PC-9 (cell line): ENCODE data around the gene OR2A1. TPM values are rescaled to one million over a fixed set of nuclear protein-coding genes. Genes with fewer than 3 reads are reported as not detected.
"Not testable (repeated sequence)": the region's sequence is repeated elsewhere in the genome, so short reads cannot be mapped to it uniquely, and the experiment has no call there.

Experiments used
- BruUV-seq: library from RNA; stranded (reverse); fragments of 400-500 nt; replicated peaks from 2 replicates; lab custom pipeline; 2021; lab: Mats Ljungman, UMichigan
- CTCF ChIA-PET: fragments of 300-600 bp; sonication (Branson Sonifier 250); formaldehyde crosslinking; loops from one replicate; lab custom pipeline; 2022; ENCODE audit warnings: antibody characterized with exemption; lab: Charles Lee
- POLR2A ChIA-PET: fragments of 300-600 bp; sonication (Branson Sonifier 250); formaldehyde crosslinking; loops from one replicate; lab custom pipeline; 2022; ENCODE audit warnings: antibody characterized with exemption; ENCODE audit not compliant: unreplicated experiment; lab: Charles Lee
- DNase-seq, 2 experiments: peaks; one replicate each; pipeline versions ENCODE4 v3.0.0 to v3.0.0-alpha.2; 2015 to 2022; ENCODE audit warnings: mixed read lengths in 1 of 2
- H2AFZ ChIP-seq: fragments of 200-600 bp; sonication (generic); 2 replicates; pipeline ENCODE4 v1.8.1; 2017; ENCODE audit warnings: antibody characterized with exemption
- H3F3A ChIP-seq: fragments of 200-600 bp; sonication (generic); 2 replicates; pipeline ENCODE4 v1.8.1; 2017; ENCODE audit warnings: antibody characterized with exemption, mild to moderate bottlenecking, low read depth; ENCODE audit not compliant: insufficient read depth
- H3K27ac ChIP-seq: fragments of 200-600 bp; sonication (generic); 2 replicates; pipeline ENCODE4 v1.6.1; 2016; ENCODE audit warnings: mixed run types
- H3K27me3 ChIP-seq: fragments of 200-600 bp; sonication (generic); 2 replicates; pipeline ENCODE4 v1.6.1; 2016; ENCODE audit warnings: low read depth, mixed run types; ENCODE audit not compliant: insufficient read depth
- H3K36me3 ChIP-seq: fragments of 200-600 bp; sonication (generic); 2 replicates; pipeline ENCODE4 v1.6.1; 2016; ENCODE audit warnings: low read depth, mixed run types
- H3K4me1 ChIP-seq: fragments of 200-600 bp; sonication (generic); replicated peaks from 2 replicates; pipeline ENCODE4 v1.6.1; 2016; ENCODE audit warnings: mixed run types; ENCODE audit not compliant: insufficient read depth
- H3K4me2 ChIP-seq: fragments of 200-600 bp; sonication (generic); 2 replicates; pipeline ENCODE4 v1.6.1; 2017; ENCODE audit warnings: mixed run types
- H3K4me3 ChIP-seq: fragments of 200-600 bp; sonication (generic); 2 replicates; pipeline ENCODE4 v1.6.1; 2016; ENCODE audit warnings: mixed run types
- H3K79me2 ChIP-seq: fragments of 200-600 bp; sonication (generic); 2 replicates; pipeline ENCODE4 v1.6.1; 2017; ENCODE audit warnings: low read depth, mixed run types
- H3K9me2 ChIP-seq: fragments of 200-600 bp; sonication (generic); 2 replicates; pipeline ENCODE4 v1.8.1; 2017; ENCODE audit warnings: mild to moderate bottlenecking; ENCODE audit not compliant: insufficient read depth
- H3K9me3 ChIP-seq: fragments of 200-600 bp; sonication (generic); 2 replicates; pipeline ENCODE4 v1.8.1; 2016; ENCODE audit warnings: low read depth; ENCODE audit not compliant: insufficient read depth
- H4K20me1 ChIP-seq: fragments of 200-600 bp; sonication (generic); 2 replicates; pipeline ENCODE4 v1.8.1; 2017; ENCODE audit not compliant: insufficient read depth
- intact Hi-C: fragments of 100-400 bp; cut with micrococcal nuclease; formaldehyde crosslinking; loops from one replicate; pipeline ENCODE4 v1.10.0; 2022; ENCODE audit not compliant: unreplicated experiment
- total RNA-seq: library from RNA; stranded (reverse); gene quantifications from 2 replicates; pipeline ENCODE4 v1.2.3, GENCODE V29; 2021

Gene OR2A1
- total RNA-seq, 1 experiment from 2014 or later: not detected

DNA sequence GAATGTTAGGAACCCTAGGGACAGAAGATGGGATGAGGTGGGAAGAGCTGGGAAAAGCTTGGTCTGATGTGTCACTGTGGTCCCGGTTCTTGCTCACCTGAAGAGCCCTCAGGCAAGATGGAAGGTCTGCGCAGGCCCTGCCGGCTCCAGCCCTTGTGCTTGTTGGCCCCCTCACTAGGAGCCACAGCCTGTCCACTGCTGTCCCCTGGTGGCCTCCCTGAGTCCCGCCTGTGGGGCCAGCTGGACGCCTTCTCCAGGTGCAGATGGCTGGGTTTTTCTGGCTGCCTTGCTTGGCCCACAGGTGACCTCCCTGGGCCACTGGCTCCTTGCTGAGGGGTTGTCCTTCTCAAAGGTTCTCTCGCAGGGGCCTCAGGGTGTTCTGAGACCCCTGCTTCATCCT lies 28.5 kb upstream of the OR2A1 start:
- H3K4me2 ChIP-seq, POLR2A ChIA-PET, H3K36me3 ChIP-seq, DNase-seq, BruUV-seq, CTCF ChIA-PET, H4K20me1 ChIP-seq, H3K4me1 ChIP-seq, H2AFZ ChIP-seq, H3F3A ChIP-seq, H3K9me3 ChIP-seq, H3K27ac ChIP-seq, H3K27me3 ChIP-seq, H3K79me2 ChIP-seq, intact Hi-C loops, H3K4me3 ChIP-seq, H3K9me2 ChIP-seq: not testable (repeated sequence)

GRCh38 chr7:144287171-144287784 lies 24.9 kb upstream of the OR2A1 start:
- H3K4me1 ChIP-seq, DNase-seq, H3K27me3 ChIP-seq, H3K4me2 ChIP-seq, H3K79me2 ChIP-seq, H3K36me3 ChIP-seq, H2AFZ ChIP-seq, H3F3A ChIP-seq, intact Hi-C loops, CTCF ChIA-PET, BruUV-seq, H3K9me3 ChIP-seq, H3K9me2 ChIP-seq, H3K27ac ChIP-seq, H4K20me1 ChIP-seq, POLR2A ChIA-PET, H3K4me3 ChIP-seq: not testable (repeated sequence)

DNA sequence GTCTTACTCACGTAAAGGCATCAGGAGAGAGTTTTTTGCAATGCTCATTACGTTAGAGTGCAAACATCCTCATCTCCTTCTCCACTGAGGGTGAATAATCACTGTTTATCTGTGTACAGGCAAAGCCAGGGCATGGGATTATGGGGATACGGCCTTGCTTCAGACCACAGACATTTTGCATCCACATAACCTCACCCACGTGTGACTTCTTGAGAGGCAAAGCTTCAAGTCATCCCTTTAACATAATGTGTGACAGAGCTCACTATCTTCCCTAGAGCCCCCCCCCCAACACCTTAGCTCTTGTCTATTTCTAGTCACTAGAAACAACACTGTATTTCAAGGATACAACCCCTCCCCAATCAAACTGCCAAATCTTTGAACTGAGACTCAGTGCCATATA lies 20.6 kb upstream of the OR2A1 start:
- POLR2A ChIA-PET, H3K4me1 ChIP-seq, H3K36me3 ChIP-seq, H3K79me2 ChIP-seq, H3K27me3 ChIP-seq, intact Hi-C loops, H4K20me1 ChIP-seq, H3K4me3 ChIP-seq, H3F3A ChIP-seq, CTCF ChIA-PET, H3K9me3 ChIP-seq, H3K4me2 ChIP-seq, H3K9me2 ChIP-seq, H3K27ac ChIP-seq, H2AFZ ChIP-seq, BruUV-seq, DNase-seq: not testable (repeated sequence)

DNA sequence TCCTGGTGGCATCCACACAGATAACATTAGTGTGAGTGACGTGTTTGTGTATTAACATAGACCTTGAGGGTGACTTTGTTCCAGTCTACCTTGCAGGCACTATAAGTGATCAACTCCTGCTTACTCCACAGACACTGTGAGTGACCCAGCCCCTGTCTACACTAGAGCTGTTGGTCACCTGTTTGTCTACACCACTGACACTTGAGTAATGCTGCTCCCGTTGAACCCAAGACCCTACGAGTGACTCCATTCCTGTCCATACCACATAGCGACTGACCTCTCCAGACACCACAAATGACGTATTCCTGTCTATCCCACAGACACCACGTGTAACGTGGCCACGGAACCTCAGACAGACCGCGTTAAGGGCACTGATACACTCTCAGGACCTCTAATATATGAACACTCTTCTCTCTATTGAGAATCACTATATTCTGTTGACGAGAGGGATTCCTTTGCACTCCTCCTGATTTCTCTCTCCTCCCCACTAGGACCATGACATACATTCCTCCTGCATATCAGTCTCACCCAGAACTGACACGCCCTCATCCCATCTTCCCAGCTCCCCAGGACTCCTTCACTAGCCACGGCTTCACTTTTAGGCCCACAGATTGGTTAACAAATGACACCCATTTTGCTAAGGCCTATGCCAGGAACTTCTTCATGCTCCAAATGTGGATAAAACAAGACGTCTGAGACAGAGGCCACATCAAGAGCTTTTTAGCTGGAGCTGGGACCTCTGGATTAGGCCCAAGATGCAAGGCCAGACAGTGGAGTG lies 19.6 kb upstream of the OR2A1 start:
- H3F3A ChIP-seq, H3K27me3 ChIP-seq, H3K4me3 ChIP-seq, BruUV-seq, H3K4me1 ChIP-seq, intact Hi-C loops, H3K79me2 ChIP-seq, H3K4me2 ChIP-seq, H4K20me1 ChIP-seq, CTCF ChIA-PET, POLR2A ChIA-PET, DNase-seq, H2AFZ ChIP-seq, H3K9me2 ChIP-seq, H3K36me3 ChIP-seq, H3K27ac ChIP-seq, H3K9me3 ChIP-seq: not testable (repeated sequence)

DNA sequence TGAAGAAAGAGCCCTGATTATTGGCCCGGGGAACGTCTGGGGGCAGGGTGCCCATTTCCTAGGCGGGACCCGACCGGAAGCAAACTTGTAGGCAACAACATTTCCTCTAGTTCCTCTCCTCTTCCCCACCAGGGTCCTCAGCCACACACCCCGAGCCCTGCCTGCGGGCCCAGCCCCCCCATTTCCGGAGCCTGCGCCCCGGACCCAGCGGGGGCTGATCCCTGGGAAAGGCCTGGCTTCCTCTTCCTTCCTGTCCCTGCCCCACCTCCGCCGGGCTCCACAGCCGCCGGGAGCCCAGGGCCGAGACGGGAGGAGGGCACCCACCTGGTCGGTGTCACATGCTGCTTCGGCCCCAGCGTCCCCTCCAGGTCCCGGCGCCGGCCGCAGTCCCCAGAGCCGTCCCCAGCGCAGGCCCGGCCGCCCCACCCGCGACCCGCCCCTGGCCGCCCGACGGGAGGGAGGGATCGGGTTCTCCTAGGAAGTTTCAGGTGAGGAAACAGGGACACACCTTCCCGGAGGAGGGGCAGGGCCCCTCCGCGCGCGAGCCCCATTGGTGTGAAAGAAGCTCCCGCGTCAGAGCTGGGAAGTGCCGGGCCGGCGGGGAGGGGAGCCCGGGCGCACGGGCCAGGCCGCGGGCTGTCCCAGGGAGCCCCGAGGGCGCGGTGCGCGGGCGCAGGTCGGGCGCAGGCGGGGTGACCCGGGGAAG lies 18.3 kb upstream of the OR2A1 start:
- CTCF ChIA-PET, H3F3A ChIP-seq, H3K79me2 ChIP-seq, H3K9me2 ChIP-seq, POLR2A ChIA-PET, H3K36me3 ChIP-seq, H2AFZ ChIP-seq, H3K27ac ChIP-seq, DNase-seq, H3K4me1 ChIP-seq, H3K9me3 ChIP-seq, H3K4me2 ChIP-seq, H3K4me3 ChIP-seq, H3K27me3 ChIP-seq, H4K20me1 ChIP-seq, intact Hi-C loops: not testable (repeated sequence)
- TSS peak; percentile 69 for BruUV-seq

GRCh38 chr7:144302578-144303303 lies 9.5 kb upstream of the OR2A1 start:
- CTCF ChIA-PET, POLR2A ChIA-PET, BruUV-seq: not testable (repeated sequence)

GRCh38 chr7:144303607-144304006 lies 8.6 kb upstream of the OR2A1 start:
- DNase-seq, H3K27me3 ChIP-seq, H3F3A ChIP-seq, H4K20me1 ChIP-seq, H3K36me3 ChIP-seq, BruUV-seq, CTCF ChIA-PET, POLR2A ChIA-PET, H2AFZ ChIP-seq, H3K4me2 ChIP-seq, H3K27ac ChIP-seq, intact Hi-C loops, H3K9me3 ChIP-seq, H3K4me3 ChIP-seq, H3K4me1 ChIP-seq, H3K9me2 ChIP-seq, H3K79me2 ChIP-seq: not testable (repeated sequence)

More at GRCh38 chr7:144302578-144303303, 9.5 kb upstream of the OR2A1 start:
- H3K4me3 ChIP-seq, H3K9me3 ChIP-seq, H3K79me2 ChIP-seq, H3K4me1 ChIP-seq, H4K20me1 ChIP-seq, H3K9me2 ChIP-seq, H3F3A ChIP-seq, H3K4me2 ChIP-seq, H3K27me3 ChIP-seq, H2AFZ ChIP-seq, H3K27ac ChIP-seq, intact Hi-C loops, H3K36me3 ChIP-seq: not testable (repeated sequence)
- DNase-seq: peak in 1 of 2 experiments; percentile 9
